VCaP (cell line): ENCODE measurements around the gene CARM1.

Experiments
- H3K27ac ChIP-seq: fragments of 450-650 bp; 2 replicates; pipeline ENCODE4 v1.5.1; 2017
- CTCF ChIP-seq: fragments of 450-650 bp; conservative IDR thresholded peaks from 2 replicates; pipeline ENCODE4 v1.5.1; 2017; ENCODE audit warnings: mild to moderate bottlenecking, moderate library complexity

CARM1 gene

GRCh38 chr19:10870955-10871603, at the start of gene CARM1:
TSS of gene CARM1 (plus strand) at chr19:10871553. CDS start at chr19:10871703, 150 bp downstream.
- peak; percentile 83 for TF ChIP-seq CTCF
- peak within 1 kb of the TSS; percentile 89 for H3K27ac ChIP-seq

- H3K27ac ChIP-seq, result no peak overlapping the region
- TF ChIP-seq CTCF, result no peak
Observed at GRCh38 chr19:10823690-10824089, 47.7 kb upstream of the CARM1 start.

- no peak overlapping the region for H3K27ac ChIP-seq
- no peak for TF ChIP-seq CTCF
Observed at GRCh38 chr19:10826231-10826630, 45.1 kb upstream of the CARM1 start.

- no peak for TF ChIP-seq CTCF
- H3K27ac ChIP-seq, result no peak overlapping the region
Observed at GRCh38 chr19:10826846-10827245, 44.5 kb upstream of the CARM1 start.

GRCh38 chr19:10828981-10829821, 42.2 kb upstream of the CARM1 start:
- no peak for TF ChIP-seq CTCF
- H3K27ac ChIP-seq, result no peak overlapping the region

GRCh38 chr19:10829967-10830366, 41.4 kb upstream of the CARM1 start:
- no peak for TF ChIP-seq CTCF
- no peak overlapping the region for H3K27ac ChIP-seq

DNA sequence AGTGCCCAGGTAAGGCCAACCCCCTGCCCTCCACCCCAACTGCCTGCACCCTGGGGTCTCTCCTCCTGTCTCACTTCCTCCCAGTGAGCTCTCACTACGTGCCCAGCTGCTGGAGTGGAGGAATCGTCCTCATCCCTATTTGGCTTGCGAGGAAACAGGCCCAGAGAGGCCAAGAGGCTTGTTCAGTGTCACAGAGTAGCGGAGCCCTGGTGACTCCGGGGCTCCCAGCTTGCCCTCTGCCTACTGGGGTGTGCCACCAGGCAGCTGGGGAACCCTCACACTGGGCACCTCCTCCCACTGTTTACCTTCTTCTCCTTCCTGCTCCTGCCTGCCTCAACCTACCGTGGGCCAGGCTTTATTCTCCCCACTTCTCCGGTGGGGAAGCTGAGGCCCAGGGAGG, 41.0 kb upstream of the CARM1 start:
- no peak for TF ChIP-seq CTCF
- H3K27ac ChIP-seq, result no peak overlapping the region
